22Rv1 (cell line): ENCODE data around the gene NUP210.

ENCODE experiments used
- H3K27ac ChIP-seq: fragments of 450-650 bp; 2 replicates; pipeline ENCODE4 v1.5.1; 2017
- ZFX ChIP-seq: fragments of 450-650 bp; IDR thresholded peaks from 2 replicates; pipeline ENCODE4 v1.6.1; 2017; ENCODE audit warnings: antibody characterized with exemption, borderline replicate concordance
- TF ChIP-seq, protein P1 (sequence below): fragments of 450-650 bp; IDR thresholded peaks from 2 replicates; pipeline ENCODE4 v1.5.1; 2017; ENCODE audit warnings: mild to moderate bottlenecking

The NUP210 gene

DNA sequence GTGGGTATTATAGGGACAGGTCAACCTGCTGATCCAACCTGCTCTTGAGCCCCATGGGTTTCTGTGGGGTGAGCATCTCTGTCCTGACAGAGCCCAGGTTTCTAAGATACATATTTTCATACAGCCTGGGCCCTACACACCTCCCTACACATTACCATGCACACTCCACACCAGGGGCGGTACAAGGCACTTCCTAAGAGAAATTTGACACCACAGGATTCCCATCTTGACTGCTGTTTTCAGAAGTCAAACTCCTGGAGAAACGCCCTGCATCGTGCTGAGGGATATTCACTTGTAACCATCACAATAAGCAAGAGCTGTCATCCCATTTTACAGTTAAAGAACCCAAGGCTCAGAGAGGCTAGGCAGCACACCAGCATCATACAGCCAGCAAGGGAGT lies 50.1 kb downstream of the NUP210 start:
- TF ChIP-seq, protein P1, sequence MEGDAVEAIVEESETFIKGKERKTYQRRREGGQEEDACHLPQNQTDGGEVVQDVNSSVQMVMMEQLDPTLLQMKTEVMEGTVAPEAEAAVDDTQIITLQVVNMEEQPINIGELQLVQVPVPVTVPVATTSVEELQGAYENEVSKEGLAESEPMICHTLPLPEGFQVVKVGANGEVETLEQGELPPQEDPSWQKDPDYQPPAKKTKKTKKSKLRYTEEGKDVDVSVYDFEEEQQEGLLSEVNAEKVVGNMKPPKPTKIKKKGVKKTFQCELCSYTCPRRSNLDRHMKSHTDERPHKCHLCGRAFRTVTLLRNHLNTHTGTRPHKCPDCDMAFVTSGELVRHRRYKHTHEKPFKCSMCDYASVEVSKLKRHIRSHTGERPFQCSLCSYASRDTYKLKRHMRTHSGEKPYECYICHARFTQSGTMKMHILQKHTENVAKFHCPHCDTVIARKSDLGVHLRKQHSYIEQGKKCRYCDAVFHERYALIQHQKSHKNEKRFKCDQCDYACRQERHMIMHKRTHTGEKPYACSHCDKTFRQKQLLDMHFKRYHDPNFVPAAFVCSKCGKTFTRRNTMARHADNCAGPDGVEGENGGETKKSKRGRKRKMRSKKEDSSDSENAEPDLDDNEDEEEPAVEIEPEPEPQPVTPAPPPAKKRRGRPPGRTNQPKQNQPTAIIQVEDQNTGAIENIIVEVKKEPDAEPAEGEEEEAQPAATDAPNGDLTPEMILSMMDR: no peak
- no peak for TF ChIP-seq ZFX
- H3K27ac ChIP-seq: no peak overlapping the region

DNA sequence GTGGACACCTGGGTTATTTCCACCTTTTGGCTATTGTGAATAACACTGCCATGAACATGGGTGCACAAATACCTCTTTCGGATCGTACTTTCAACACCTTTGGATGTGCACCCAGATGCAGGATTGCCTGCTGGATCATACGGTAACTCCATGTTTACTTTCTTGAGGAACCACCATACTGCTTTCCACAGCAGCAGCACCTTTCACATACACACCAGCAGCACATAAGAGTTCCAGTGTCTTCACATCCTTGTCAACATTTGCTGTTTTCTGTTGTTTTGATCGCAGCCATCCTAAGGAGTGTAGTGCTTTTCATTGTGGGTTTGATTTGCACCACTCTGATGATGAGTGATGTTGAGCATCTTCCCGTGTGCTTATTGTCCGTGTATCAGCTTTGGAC lies 51.3 kb downstream of the NUP210 start:
- TF ChIP-seq, protein P1: no peak
- TF ChIP-seq ZFX: no peak

DNA sequence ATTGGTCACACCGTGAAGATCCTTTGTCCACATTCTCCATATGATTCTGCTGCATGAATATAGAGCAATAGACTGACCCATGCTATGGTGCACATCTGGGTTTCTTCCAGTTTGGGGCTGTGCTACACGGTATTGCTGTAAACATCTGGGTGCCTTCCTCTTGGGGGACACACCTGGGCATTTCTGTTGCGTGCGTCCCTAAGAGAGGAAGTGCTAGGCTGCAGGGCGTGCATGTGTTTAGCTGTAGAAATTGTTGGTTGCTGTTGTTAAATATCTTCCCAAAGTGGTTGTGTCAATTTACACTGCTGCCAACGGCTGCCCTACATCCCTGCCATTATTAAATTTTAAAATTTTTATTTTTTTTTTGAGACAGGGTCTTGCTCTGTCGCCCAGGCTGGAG lies 52.4 kb downstream of the NUP210 start:
- H3K27ac ChIP-seq: no peak overlapping the region
- TF ChIP-seq, protein P1: no peak
- no peak for TF ChIP-seq ZFX

More for the DNA sequence above, 51.3 kb downstream of the NUP210 start:
- H3K27ac ChIP-seq: no peak overlapping the region

DNA sequence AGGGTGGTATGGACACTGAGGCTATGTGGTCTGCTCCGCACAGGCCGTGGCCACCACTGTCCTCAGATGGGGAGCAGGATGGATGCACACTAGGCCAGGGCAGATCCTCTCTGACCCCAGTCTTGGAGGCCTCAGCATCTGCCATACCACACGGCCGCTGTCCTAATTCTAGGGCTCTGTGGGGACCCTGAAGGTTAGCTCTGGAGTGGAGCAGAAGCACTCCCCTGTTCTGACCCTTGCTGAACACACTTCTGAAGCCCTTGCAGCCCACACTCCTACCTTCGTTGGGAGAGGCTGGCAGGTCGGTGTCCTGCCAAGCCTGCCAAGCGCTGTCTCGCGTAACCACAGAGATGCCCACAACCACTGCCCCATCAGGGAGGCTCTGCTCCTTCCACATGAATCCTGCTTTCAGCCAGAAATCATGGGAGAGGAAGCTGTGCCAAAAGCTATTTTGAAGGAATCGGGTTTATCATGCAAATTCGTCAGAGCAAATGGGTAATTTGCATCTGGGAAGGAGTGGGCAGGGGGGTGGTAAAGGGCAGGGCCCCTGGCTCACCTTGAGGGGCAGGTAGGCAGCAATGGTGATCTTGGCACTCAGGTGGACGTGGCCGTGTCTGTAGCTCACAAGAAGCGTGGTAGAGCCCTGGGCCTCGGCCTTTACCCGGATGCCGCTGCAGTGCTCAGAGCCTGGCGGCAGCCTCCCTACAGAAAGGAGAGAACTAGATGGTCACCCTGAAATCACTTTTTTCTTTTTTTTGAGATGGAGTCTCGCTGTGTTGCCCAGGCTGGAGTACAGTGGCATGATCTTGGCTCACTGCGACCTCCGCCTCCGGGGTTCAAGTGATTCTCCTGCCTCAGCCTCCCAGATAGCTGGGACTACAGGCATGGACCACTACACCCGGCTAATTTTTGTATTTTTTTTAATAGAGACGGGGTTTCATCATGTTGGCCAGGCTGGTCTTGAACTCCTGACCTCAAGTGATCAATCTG lies 54.4 kb downstream of the NUP210 start:
- TF ChIP-seq, protein P1: no peak
- H3K27ac ChIP-seq: no peak overlapping the region

DNA sequence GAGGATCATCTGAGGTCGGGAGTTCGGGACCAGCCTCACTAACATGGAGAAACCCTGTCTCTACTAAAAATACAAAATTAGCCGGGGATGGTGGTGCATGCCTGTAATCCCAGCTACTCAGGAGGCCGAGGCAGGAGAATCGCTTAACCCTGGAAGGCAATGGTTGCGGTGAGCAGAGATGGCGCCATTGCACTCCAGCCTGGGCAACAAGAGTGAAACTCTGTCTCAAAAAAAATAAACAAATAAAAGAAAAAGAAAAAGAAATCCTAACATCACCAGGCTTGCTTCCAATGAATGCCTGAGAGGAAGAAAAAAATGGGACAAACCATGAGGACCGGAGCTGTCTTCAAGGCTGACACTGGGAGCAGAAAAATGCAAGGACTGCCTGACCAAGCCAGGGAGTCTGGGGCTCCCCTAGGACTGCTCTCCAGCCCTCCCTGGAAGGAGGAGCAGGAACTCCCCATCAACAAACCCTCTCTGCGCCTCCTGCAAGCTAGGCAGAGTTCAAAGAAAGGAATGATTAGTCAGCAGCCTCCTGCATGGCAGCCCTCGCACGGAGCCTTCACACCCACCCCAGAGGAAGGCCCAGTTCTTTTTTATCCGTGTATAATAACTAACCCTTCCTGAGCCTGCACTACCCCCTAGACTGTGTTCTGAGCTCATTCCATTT lies 55.4 kb downstream of the NUP210 start:
- TF ChIP-seq, protein P1: no peak
- TF ChIP-seq ZFX: no peak
- no peak overlapping the region for H3K27ac ChIP-seq

DNA sequence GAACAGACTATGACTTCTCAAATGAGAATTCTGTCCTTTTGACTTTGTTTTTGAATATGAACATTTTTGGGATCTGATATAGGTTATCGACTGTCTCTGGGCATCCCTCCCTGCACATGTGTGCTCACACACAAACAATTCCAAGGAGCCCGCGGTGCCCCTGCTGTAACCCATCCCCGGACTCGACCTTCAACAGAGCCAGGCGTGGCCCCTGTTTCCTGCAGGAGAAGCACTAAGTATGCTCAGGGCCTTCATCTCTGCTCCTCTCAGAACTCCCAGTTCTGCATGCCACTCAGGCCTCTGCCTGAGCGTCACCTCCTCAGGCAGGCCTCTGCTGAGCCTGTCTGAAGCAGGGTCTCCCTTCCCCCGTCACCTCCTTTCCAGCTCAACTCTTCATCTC lies 57.6 kb downstream of the NUP210 start:
- TF ChIP-seq, protein P1: no peak
- no peak for TF ChIP-seq ZFX
- H3K27ac ChIP-seq: no peak overlapping the region

DNA sequence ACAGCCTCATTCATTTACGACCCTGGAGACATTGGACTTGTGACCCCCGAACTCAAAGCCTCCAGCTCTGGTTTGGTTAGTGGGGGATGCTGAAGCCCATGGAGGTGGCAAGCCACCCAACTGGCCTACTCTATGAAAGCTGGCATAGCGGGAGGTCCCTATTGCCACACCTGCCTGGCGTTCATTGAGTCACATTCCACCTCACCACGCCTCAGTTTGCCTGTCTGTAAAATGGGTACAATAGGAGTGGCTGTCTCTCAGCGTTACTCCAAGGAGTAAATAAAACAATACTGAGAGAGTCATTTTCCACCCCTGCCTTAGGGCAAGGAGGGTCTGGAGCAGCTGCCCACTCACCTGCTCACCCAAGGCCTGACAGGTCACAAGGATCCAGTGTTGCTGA lies 60.2 kb downstream of the NUP210 start:
- no peak overlapping the region for H3K27ac ChIP-seq
- TF ChIP-seq ZFX: no peak
- TF ChIP-seq, protein P1: no peak
